ENCODE measurements around the gene CEP78. TPM values are rescaled to one million over a fixed set of nuclear protein-coding genes. Genes with fewer than 3 reads are reported as not detected.
A peak's percentile ranks its signal among the peaks of the same experiment; 100 is the strongest.

Gene CEP78
- 22.7 and 44.8 TPM in 2 replicates for total RNA-seq (ENCODE audit: low replicate concordance)
- long read RNA-seq, full-length matches to known transcripts, result 7 of 21 reads
- long read RNA-seq, partial matches to known transcripts, result 6 of 21 reads
- long read RNA-seq, other reads (novel, unspliced or antisense), result 8 of 21 reads

- Mint-ChIP-seq H3K4me3 (no peak within 1 kb of the TSS), H3K4me1 (ENCODE audit: unreplicated experiment) (peaks cover 27% of the 10 kb centered on the region), H3K27ac (peak within 1 kb of the TSS; percentile 97), H3K27me3 (no peaks in the 10 kb centered on the region), H3K9me3 (no peaks in the 10 kb centered on the region), H3K36me3 (peaks cover 6% of the 10 kb centered on the region)
- TF ChIP-seq CTCF (conservative IDR thresholded peaks at IDR 0.05), result no peak
- DNase-seq (ENCODE audit: extremely low spot score, unreplicated experiment), result peak; percentile 93
These were observed at the start of gene CEP78 for GRCh38 chr9:78235762-78236550. Gene CEP78, plus strand, starts transcription at chr9:78236075. Its CDS starts 276 bp downstream, at chr9:78236351.

DNA sequence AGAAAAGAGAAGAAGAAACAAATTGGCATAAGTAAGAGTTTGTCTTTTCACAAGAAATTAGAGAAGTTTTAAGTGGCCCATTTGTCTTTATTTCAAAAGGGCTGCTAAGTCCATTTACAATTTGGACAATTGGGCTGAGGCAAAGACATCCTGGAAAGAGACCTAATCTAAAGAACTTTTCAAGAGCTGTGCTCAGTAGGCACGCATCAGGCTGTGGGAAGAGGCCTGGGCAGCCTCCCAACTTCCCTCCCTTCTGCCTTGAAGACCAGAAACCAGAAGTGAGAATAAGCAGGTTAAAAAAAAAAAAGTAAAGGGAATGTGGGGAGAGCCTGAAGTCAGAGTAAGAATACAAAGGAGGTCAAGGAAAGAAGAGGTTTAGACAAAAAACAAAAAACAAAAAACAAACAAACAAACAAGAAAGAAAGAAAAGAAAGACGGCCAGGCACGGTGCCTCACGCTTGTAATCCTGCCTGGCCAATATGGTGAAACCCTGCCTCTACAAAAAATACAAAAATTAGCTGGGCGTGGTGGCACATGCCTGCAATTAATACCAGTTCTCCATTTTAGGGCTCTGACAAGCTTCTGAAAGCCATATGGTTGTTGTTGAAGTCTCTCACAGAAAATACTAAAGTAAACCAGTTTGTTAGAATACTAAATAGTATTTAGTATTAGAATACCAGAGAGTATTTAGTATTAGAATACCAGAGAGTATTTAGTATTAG lies 48.0 kb upstream of the CEP78 start:
- DNase-seq (ENCODE audit: extremely low spot score, unreplicated experiment), result no peak
- Mint-ChIP-seq H3K4me1 (ENCODE audit: unreplicated experiment) (no peaks in the 10 kb centered on the region), H3K36me3 (no peaks in the 10 kb centered on the region), H3K9me3 (no peaks in the 10 kb centered on the region), H3K27me3 (no peaks in the 10 kb centered on the region), H3K4me3 (no peak overlapping the region), H3K27ac (no peak overlapping the region)
- no peak for TF ChIP-seq CTCF (conservative IDR thresholded peaks at IDR 0.05)

DNA sequence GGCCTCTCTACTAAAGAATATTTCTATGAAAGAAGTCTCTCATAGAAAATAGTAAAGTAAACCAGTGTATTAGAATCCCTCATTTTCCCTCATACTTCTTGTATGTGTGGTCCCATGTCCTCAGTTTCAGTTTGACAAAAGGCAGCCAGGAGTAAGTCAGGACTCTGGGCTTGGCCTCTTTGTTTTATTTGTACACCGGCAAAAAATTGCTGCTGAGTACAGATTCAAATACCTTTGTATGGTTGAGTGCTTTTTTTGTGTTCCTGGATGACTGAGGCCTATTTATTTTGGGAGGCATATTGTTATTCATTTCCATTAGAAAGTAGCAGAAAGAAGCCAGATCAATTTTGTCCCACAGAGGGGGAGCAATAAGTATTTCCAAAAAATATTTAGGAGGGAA lies 47.3 kb upstream of the CEP78 start:
- DNase-seq (ENCODE audit: extremely low spot score, unreplicated experiment), result no peak
- Mint-ChIP-seq H3K4me1 (ENCODE audit: unreplicated experiment) (no peaks in the 10 kb centered on the region), H3K27ac (no peak overlapping the region), H3K36me3 (no peaks in the 10 kb centered on the region), H3K4me3 (no peak overlapping the region), H3K9me3 (no peaks in the 10 kb centered on the region), H3K27me3 (no peaks in the 10 kb centered on the region)
- no peak for TF ChIP-seq CTCF (conservative IDR thresholded peaks at IDR 0.05)

DNA sequence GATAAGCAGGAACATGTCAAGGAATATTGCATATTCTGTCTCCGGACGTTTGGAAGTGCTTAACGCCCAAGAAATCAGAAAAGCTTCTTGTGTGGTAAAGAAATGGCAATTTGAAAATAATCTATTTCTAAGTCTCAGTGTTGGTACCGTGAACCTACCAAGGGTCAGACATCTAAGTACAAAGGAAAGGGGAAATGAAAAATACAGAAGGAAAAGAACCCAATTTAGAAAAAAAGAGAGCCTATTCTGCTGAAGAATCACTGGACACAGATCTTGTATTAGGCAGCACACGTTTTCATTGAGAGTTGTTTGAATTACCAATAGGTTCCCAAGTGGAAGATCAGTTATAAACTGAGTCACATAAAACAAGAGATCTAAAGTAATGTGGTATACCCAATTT lies 46.9 kb upstream of the CEP78 start:
- H3K9me3 Mint-ChIP-seq, result peaks cover under 1% of the 10 kb centered on the region
- H3K4me1 Mint-ChIP-seq (ENCODE audit: unreplicated experiment), result no peaks in the 10 kb centered on the region
- TF ChIP-seq CTCF (conservative IDR thresholded peaks at IDR 0.05), result no peak
- no peak overlapping the region for H3K27ac Mint-ChIP-seq
- no peaks in the 10 kb centered on the region for H3K27me3 Mint-ChIP-seq
- no peak for DNase-seq (ENCODE audit: extremely low spot score, unreplicated experiment)
- H3K4me3 Mint-ChIP-seq, result no peak overlapping the region
- H3K36me3 Mint-ChIP-seq, result no peaks in the 10 kb centered on the region

GRCh38 chr9:78189461-78189860 lies 46.4 kb upstream of the CEP78 start:
- Mint-ChIP-seq H3K4me1 (ENCODE audit: unreplicated experiment) (no peaks in the 10 kb centered on the region), H3K27me3 (no peaks in the 10 kb centered on the region), H3K4me3 (no peak overlapping the region), H3K9me3 (peaks cover 5% of the 10 kb centered on the region), H3K27ac (no peak overlapping the region), H3K36me3 (no peaks in the 10 kb centered on the region)
- no peak for TF ChIP-seq CTCF (conservative IDR thresholded peaks at IDR 0.05)
- no peak for DNase-seq (ENCODE audit: extremely low spot score, unreplicated experiment)

All from type B pancreatic cell (in vitro differentiated cells).